CD14-positive monocyte (primary cell): ENCODE results near the gene FBXO4. TPM values are rescaled to one million over a fixed set of nuclear protein-coding genes. Genes with fewer than 3 reads are reported as not detected.

Experiments used
- DNase-seq, 3 donors: peaks; one replicate each; pipeline ENCODE4 v3.0.0-alpha.2; 2011 to 2022
- H2AFZ ChIP-seq: 2 replicates; pipeline ENCODE4 v1.6.0; 2012; ENCODE audit warnings: mild to moderate bottlenecking, low read depth, low read length, inconsistent platforms; ENCODE audit not compliant: insufficient read depth, poor library complexity, severe bottlenecking
- H3K27ac ChIP-seq, 2 donors: 1 replicate in 1 of 2; 2 replicates in 1 of 2; pipeline ENCODE4 v1.5.1; 2012 to 2013; ENCODE audit warnings: low read length in 2 of 2, control low read depth in 1 of 2, inconsistent platforms in 1 of 2, low read depth in 1 of 2, mild to moderate bottlenecking in 1 of 2
- H3K27me3 ChIP-seq, 2 donors: one replicate each; pipeline versions ENCODE4 v1.6.0 to v1.6.1; 2011 to 2013; ENCODE audit warnings: low read length in 2 of 2; ENCODE audit not compliant: control insufficient read depth in 2 of 2, insufficient read depth in 2 of 2
- H3K36me3 ChIP-seq, 2 donors: replicated peaks in 1 of 2; 1 replicate in 1 of 2; 2 replicates in 1 of 2; pipeline versions ENCODE4 v1.5.1 to v1.6.1; 2012 to 2013; ENCODE audit warnings: low read length in 2 of 2, control low read depth in 1 of 2, inconsistent platforms in 1 of 2, mild to moderate bottlenecking in 1 of 2; ENCODE audit not compliant: insufficient read depth in 2 of 2, control insufficient read depth in 1 of 2
- H3K4me1 ChIP-seq, 2 donors: 1 replicate in 1 of 2; 2 replicates in 1 of 2; pipeline versions ENCODE4 v1.5.1 to v1.6.1; 2012 to 2013; ENCODE audit warnings: low read length in 2 of 2, control low read depth in 1 of 2, inconsistent platforms in 1 of 2, mild to moderate bottlenecking in 1 of 2, moderate library complexity in 1 of 2; ENCODE audit not compliant: insufficient read depth in 2 of 2, control insufficient read depth in 1 of 2
- H3K4me2 ChIP-seq: replicated peaks from 2 replicates; pipeline ENCODE3; 2012; ENCODE audit warnings: low read length, moderate library complexity, mild to moderate bottlenecking; ENCODE audit not compliant: poor library complexity, severe bottlenecking; ENCODE audit errors: extremely low read depth
- H3K4me3 ChIP-seq, 3 experiments: fragments of 200-600 bp in 1 of 3; sonication (generic) in 1 of 3; replicated peaks in 1 of 3; 1 replicate in 2 of 3; 2 replicates in 1 of 3; pipeline ENCODE4 v1.5.1; 2011 to 2013; ENCODE audit warnings: low read length in 3 of 3, mild to moderate bottlenecking in 3 of 3, control low read depth in 2 of 3, low read depth in 2 of 3, inconsistent platforms in 1 of 3, moderate library complexity in 1 of 3
- H3K79me2 ChIP-seq: 2 replicates; pipeline ENCODE4 v1.6.0; 2012; ENCODE audit warnings: mild to moderate bottlenecking, control low read depth, inconsistent platforms, low read length, moderate library complexity; ENCODE audit not compliant: insufficient read depth
- H3K9ac ChIP-seq: 2 replicates; pipeline ENCODE4 v1.6.0; 2017; ENCODE audit warnings: low read length, mild to moderate bottlenecking; ENCODE audit not compliant: insufficient read depth, poor library complexity, severe bottlenecking
- H3K9me3 ChIP-seq, 2 donors: replicated peaks in 1 of 2; 1 replicate in 1 of 2; 2 replicates in 1 of 2; pipeline versions ENCODE4 v1.5.1 to v1.6.1; 2012 to 2013; ENCODE audit warnings: low read length in 2 of 2, control low read depth in 1 of 2; ENCODE audit not compliant: control insufficient read depth in 1 of 2, insufficient read depth in 1 of 2
- H4K20me1 ChIP-seq: 2 replicates; pipeline ENCODE4 v1.6.0; 2012; ENCODE audit warnings: mild to moderate bottlenecking, low read length, control low read depth, moderate library complexity; ENCODE audit not compliant: insufficient read depth
- H3K27ac Mint-ChIP-seq, 7 donors: one replicate each; pipeline ENCODE4 v1.8.0; 2020; ENCODE audit warnings: mild to moderate bottlenecking in 7 of 7, mixed read lengths in 7 of 7, moderate library complexity in 6 of 7, inconsistent platforms in 2 of 7
- H3K27me3 Mint-ChIP-seq, 3 donors: one replicate each; pipeline ENCODE4 v1.8.0; 2021 to 2022; ENCODE audit warnings: low read depth in 3 of 3, mild to moderate bottlenecking in 3 of 3, mixed read lengths in 3 of 3, moderate library complexity in 3 of 3, inconsistent platforms in 1 of 3
- H3K36me3 Mint-ChIP-seq, 2 donors: one replicate each; pipeline ENCODE4 v1.8.0; 2020; ENCODE audit warnings: mixed read lengths in 2 of 2, inconsistent platforms in 1 of 2, mild to moderate bottlenecking in 1 of 2
- H3K4me1 Mint-ChIP-seq: one replicate; pipeline ENCODE4 v1.8.0; 2020; ENCODE audit warnings: mild to moderate bottlenecking, mixed read lengths
- H3K4me3 Mint-ChIP-seq, 2 donors: one replicate each; pipeline ENCODE4 v1.8.0; 2020; ENCODE audit warnings: mild to moderate bottlenecking in 2 of 2, mixed read lengths in 2 of 2, moderate library complexity in 1 of 2
- H3K9me3 Mint-ChIP-seq, 7 donors: one replicate each; pipeline ENCODE4 v1.8.0; 2020 to 2022; ENCODE audit warnings: mixed read lengths in 7 of 7, mild to moderate bottlenecking in 6 of 7, moderate library complexity in 6 of 7, inconsistent platforms in 2 of 7
- CTCF ChIP-seq: fragments of 200-600 bp; IDR thresholded peaks from one replicate; pipeline ENCODE4 v1.8.0; 2022; ENCODE audit warnings: antibody characterized with exemption, mild to moderate bottlenecking
- WGBS: methylation state at CpG from one replicate; pipeline ENCODE4 v1.1.5; 2013; ENCODE audit warnings: missing lambda C conversion rate; ENCODE audit not compliant: insufficient coverage; 5-methylcytosine and 5-hydroxymethylcytosine counted together
- intact Hi-C, 2 donors: fragments of 100-400 bp; cut with micrococcal nuclease; formaldehyde crosslinking; loops; one replicate each; pipeline versions ENCODE4 v1.15.0 to v1.15.1; 2023
- polyA plus RNA-seq, 3 donors: library from polyadenylated mRNA; depleted of rRNA in 1 of 3; unstranded in 2 of 3; stranded (reverse) in 1 of 3; fragments of 300-500 nt in 2 of 3; fragments of >200 nt in 1 of 3; fragmentation: Illumina TruSeq in 2 of 3; gene quantifications; 1 replicate in 2 of 3; 2 replicates in 1 of 3; pipeline ENCODE4 v1.2.3, GENCODE V29; 2012 to 2021

Gene FBXO4
- polyA plus RNA-seq, 3 donors: 3.7 to 10.4 (median 8.7) TPM

GRCh38 chr5:41932770-41933169 is 7.7 kb downstream of the FBXO4 start:
- peaks cover 40 to 43% of the 10 kb centered on the region in 2 donors for H3K36me3 Mint-ChIP-seq
- H2AFZ ChIP-seq: no peak overlapping the region
- H3K27me3 Mint-ChIP-seq: no peaks in the 10 kb centered on the region
- no CpG with 5 or more reads among the region's 2 CpGs for WGBS
- H3K9ac ChIP-seq: no peak overlapping the region
- no peaks in the 10 kb centered on the region for H3K4me1 Mint-ChIP-seq
- no peaks in the 10 kb centered on the region for H4K20me1 ChIP-seq
- no peaks in the 10 kb centered on the region for H3K27me3 ChIP-seq
- H3K4me3 Mint-ChIP-seq: no peak overlapping the region
- H3K9me3 Mint-ChIP-seq: peaks cover 0 to 2% (median 0%) of the 10 kb centered on the region in 7 donors
- no peaks in the 10 kb centered on the region for H3K79me2 ChIP-seq
- no peak overlapping the region for H3K4me3 ChIP-seq
- DNase-seq: no peak
- no peak overlapping the region for H3K4me2 ChIP-seq
- H3K36me3 ChIP-seq: peaks cover 6 to 34% of the 10 kb centered on the region in 2 donors
- H3K27ac ChIP-seq: no peak overlapping the region
- H3K9me3 ChIP-seq: no peaks in the 10 kb centered on the region
- no peaks in the 10 kb centered on the region for H3K4me1 ChIP-seq
- H3K27ac Mint-ChIP-seq: no peak overlapping the region
- TF ChIP-seq CTCF: no peak
- intact Hi-C loops: no loop called here

DNA sequence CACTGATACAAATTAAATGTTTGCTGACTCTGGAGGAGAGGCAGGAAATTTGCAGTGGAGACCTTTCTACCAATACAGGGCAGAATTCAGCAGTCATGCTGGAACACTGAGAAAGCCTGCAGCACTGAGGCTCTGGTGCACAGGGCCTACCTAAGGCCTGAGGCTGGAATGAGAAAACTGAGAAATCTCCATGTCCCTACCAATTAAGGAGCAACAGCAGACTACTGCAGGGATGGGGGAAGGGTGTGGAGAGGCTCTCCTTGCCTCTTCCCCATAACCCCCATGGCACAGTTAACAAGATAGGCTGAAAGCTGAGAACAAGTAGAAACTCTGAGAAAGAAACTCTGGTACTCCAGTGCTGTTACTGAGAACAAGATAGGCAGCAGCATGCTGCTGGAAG is 10.5 kb downstream of the FBXO4 start:
- Mint-ChIP-seq H3K27me3 (no peaks in the 10 kb centered on the region), H3K36me3 (peaks cover 40 to 45% of the 10 kb centered on the region in 2 donors)
- no peak for TF ChIP-seq CTCF

More for the DNA sequence above, 10.5 kb downstream of the FBXO4 start:
- H3K36me3 ChIP-seq: peaks cover 6 to 39% of the 10 kb centered on the region in 2 donors
- H4K20me1 ChIP-seq: no peaks in the 10 kb centered on the region
- H3K27ac Mint-ChIP-seq: no peak overlapping the region
- H3K27me3 ChIP-seq: no peaks in the 10 kb centered on the region
- no peaks in the 10 kb centered on the region for H3K4me1 Mint-ChIP-seq
- no peaks in the 10 kb centered on the region for H3K9me3 Mint-ChIP-seq
- no peak overlapping the region for H3K4me3 Mint-ChIP-seq
- DNase-seq: no peak
- intact Hi-C loops: no loop called here
- H3K4me1 ChIP-seq: no peaks in the 10 kb centered on the region
- H3K4me3 ChIP-seq: no peak overlapping the region
- no peak overlapping the region for H2AFZ ChIP-seq
- H3K9ac ChIP-seq: no peak overlapping the region
- H3K9me3 ChIP-seq: no peaks in the 10 kb centered on the region
- H3K27ac ChIP-seq: no peak overlapping the region
- no peak overlapping the region for H3K4me2 ChIP-seq
- no peaks in the 10 kb centered on the region for H3K79me2 ChIP-seq
